Hippocampal formation (tissue), 2 donors: Measurements from ENCODE around the gene COPE.
"Not testable (repeated sequence)": the region's sequence is repeated elsewhere in the genome, so short reads cannot be mapped to it uniquely, and the experiment has no call there.

Experiments used
- DNase-seq, 2 donors: peaks; one replicate each; lab custom pipeline; 2025; lab: John Stamatoyannopoulos, UW

COPE gene

GRCh38 chr19:18908917-18909619 is 10.1 kb downstream of the COPE start:
- no peak for DNase-seq

GRCh38 chr19:18906605-18907519 is 12.3 kb downstream of the COPE start:
- DNase-seq, result peak; percentile 80 to 84

DNA sequence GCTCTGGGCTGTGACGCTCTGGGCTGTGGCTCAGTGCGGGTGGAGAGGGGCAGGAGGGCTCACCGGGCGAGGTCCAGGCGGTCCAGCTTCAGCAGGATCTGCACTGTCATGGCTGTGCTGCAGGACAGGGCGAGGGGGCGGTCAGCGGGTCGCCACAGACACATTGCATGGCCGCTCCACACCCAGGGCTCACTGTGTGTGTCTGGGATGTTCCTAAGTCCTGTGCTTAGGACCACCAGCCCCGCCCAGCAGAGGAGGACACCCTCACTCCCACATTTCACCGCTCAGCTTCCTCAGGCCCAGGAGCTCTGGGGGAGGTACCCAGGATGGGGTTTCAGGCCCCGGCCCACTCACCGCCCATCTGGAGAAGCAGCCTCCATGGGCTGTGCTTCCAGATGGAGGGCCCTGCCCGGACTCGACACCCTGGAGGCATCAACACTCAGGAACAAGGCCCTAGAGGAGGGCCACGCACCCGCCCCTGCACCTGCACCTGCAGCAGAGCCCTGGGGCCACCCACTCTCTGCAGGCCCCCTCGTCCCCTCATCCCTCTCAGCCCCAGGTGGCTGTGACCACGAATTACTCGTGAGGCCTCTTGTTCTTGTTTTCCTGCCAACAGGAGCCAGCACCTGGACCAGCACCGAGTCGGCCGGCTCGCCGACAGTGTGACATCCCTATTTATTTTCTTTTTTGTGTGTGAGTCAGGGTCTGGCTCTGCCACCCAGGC is 13.5 kb downstream of the COPE start:
- DNase-seq, result no peak

DNA sequence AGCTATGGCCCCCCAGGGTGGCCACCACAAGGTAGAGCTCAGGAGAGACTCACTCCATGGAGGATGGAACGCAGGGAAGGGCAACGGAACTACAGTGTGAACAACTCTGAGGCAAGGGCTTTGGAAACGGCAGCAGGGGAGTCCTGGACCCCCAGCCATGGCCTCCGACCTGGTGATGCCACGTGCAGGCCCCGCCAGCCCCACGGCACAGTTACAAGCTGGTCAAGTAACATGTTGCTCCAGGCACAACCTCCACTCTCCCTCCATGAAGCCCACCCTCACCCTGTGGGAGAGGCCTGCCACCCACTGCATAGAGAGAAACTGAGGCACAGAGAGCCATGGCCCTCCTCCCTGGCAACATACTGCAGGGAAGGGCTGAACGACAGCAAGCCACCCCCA is 14.1 kb downstream of the COPE start:
- no peak for DNase-seq

DNA sequence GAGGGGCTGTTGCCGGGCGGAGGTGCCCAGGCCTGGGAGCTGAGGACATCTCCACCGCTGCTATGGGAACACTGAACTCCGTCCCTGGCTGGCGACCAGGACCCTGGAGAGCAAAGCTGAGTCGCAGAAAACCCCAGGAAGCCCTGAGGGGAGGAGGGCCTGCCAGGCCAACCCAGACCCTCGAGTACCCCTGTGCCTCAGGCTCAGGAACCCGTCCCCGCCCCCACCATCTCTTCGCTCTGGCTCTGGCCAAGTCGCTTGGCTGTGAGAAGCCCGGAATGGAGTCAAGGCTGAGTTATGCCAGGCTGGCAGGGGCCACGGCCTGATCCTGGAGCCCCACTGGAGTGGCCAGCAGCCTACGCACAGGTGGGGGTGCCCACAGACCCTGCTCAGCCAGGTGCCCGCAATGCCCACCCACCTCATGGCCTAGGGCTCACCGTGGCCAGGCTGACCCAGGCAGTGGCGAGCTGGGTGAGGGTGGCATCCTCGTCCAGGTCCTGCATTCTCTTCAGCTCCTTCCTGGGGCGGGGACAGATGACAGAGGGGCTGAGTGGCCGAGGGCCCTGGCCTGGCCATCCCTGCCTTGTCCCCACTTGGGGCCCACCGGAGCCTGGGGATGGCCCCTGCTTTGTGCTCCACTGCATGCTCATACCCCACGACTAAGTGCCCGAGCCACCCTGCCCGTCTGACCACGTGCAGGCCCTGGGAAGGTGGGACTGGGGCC is 14.7 kb downstream of the COPE start:
- peak; percentile 36 to 40 for DNase-seq

DNA sequence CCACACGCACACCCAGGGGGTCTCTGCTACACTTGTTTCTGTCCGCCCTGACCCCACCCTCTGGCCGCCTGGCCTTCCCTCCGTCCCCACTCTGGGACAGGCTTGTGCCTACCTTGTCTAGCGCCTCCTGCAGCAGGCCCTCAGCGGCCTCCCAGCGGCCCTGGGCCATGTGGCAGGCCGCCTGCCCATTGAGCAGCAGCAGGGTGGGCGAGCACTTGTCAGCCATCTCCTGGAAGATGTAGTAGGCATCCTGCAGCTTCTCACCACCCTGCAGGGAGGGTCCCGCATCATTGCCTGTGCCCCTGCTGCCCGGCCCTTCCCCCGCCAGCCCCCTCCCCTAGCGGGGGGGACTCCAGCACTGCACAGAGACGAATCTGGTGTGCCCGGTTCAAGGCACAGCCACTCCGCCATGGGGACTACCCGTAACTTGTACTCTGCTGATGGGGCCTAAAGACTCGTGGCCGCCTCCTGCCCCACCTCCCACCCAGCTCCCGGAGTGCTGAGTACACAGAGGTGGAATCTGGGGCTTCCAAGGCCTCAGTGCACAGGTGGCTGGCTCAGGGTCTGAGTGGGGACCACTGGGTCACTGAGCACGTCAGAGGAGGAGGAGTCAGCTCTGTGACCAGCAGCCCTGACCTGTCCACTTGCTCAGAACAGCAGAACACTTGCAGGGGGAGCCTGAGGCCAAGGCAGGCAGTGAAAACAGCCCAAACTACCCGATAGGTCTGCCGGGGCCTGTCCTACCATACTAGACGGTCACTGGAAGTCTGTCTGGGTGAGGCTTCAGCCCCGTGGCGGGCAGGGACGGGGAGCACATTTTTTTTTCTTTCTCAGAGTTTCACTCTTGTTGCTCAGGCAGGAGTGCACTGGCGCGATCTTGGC is 15.8 kb downstream of the COPE start:
- DNase-seq, result no peak

GRCh38 chr19:18902519-18902918 is 16.7 kb downstream of the COPE start:
- DNase-seq, result not testable (repeated sequence)

DNA sequence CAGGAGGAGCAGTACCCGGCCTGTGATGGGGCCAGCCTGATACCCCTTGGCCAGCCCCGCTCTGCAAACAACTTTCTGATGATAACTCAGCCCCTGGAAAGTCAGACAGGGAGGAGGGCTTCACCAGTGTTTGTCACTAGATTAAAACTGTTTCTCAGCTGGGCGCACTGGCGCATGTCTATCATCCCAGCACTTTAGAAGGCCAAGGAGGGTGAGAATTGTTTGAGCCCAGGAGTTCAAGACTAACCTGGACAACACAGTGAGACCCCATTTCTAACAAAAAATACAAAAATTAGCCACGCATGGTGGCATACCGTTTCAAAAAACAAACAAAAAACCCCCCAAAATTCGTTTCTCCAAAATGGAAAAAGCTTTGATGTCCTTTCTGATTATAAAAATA is 17.7 kb downstream of the COPE start:
- DNase-seq, result no peak

DNA sequence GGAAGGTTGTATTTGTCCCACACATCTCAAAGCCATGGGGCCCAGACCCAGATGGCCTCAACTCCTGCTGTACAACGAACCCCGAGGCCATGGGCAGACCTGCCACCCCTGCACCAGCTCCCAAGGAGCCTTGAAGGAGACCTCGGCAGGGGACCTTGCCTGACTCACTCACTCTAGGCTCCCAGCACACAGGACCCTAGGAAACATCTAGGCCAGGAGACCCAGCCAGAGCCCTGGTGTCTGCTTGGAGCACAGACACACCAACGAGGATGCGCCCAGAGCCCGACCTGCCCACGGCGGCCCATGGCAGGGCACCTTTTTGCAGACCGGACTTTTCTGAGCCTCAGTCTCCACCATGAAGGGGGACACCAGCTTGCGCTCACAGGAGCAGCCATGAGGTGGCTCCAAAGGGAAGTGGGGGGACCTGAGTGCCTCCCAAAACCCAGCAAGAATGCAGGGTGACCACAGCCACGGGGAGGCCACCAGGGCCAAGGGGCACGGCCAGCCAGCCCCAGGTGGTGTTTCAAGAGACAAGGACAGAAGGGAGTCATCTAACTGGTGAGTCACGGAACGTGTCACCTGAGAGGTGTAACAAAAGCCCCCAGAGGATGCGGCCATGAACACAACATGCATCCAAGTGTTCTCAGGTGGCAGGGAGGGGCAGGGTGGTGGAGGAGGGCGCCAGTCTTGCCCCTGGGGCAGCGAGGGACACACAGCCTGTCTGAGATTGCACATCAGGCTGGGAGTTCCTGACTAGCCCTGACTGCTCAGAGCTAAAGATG is 18.3 kb downstream of the COPE start:
- DNase-seq, result no peak

DNA sequence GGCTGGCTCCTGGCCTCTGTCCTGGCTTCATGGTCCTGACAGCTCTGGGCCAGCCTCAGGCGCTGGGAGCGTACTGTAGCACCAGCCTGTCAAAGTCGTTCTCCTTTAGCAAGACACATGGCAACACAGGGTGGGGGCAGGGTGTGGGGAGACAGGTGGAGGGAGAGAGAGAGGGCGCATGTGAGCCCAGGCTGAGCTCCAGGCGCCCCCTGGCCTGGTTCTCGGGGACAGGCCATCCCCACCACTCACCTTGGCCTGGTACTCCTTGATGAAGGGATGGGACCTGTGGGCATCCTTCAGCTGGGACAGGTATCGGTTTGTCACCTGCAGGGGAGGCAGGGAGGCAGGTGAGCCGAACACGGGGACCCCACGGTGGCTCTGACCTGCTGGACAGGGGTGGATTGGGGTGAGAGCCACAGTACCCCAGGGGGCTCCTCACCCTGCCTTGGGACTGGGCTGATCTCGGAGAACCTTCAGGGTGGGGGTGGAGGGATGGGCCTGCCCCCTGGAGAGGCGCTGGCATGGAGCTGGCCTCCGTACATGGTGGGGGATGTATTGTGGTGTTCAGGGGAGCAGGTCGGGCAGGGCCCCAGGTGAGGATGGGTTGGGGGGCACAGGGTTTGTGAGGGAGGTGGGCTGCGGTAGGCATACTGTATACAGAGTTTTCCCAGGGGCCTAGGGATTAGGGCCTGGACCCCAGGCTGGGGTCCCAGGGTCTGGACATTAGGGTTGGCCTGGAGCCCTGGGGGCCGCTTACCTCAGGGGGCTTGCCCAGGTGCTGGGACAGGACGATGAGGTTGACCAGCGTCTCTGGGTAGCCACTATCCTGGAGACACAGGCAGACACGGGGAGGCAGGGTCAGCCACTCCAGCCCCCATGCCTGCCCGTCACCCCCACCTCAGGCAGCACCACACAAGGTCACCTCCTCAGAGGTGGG is 19.3 kb downstream of the COPE start:
- DNase-seq, result no peak

- no peak for DNase-seq
These were observed 20.4 kb downstream of the COPE start for GRCh38 chr19:18898607-18899408.

DNA sequence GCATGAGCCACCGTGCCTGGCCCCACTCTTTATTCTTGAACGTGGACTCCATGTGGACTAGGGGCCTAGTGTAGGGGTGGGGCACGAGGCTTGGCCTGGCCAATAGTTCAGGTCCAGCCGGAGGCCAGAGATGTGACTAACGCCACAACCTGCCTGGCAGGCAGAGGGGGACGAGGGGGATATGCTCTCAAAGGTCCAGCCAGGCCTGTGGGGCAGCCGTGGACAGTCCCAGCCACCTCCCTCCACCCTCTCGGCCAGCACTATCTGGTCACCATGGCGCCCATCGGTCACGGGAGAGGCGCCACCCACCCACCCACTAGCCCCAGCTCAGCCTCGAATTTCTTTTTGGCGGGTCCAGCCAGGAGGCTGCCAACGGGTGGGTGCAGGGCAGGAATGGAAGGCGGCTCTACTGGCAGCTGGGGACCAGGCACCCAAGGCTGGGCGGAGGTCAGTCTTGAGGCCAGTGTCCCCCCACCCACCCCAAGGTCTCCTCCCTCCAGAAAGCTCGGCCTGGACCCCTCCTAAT is 21.0 kb downstream of the COPE start:
- no peak for DNase-seq

DNA sequence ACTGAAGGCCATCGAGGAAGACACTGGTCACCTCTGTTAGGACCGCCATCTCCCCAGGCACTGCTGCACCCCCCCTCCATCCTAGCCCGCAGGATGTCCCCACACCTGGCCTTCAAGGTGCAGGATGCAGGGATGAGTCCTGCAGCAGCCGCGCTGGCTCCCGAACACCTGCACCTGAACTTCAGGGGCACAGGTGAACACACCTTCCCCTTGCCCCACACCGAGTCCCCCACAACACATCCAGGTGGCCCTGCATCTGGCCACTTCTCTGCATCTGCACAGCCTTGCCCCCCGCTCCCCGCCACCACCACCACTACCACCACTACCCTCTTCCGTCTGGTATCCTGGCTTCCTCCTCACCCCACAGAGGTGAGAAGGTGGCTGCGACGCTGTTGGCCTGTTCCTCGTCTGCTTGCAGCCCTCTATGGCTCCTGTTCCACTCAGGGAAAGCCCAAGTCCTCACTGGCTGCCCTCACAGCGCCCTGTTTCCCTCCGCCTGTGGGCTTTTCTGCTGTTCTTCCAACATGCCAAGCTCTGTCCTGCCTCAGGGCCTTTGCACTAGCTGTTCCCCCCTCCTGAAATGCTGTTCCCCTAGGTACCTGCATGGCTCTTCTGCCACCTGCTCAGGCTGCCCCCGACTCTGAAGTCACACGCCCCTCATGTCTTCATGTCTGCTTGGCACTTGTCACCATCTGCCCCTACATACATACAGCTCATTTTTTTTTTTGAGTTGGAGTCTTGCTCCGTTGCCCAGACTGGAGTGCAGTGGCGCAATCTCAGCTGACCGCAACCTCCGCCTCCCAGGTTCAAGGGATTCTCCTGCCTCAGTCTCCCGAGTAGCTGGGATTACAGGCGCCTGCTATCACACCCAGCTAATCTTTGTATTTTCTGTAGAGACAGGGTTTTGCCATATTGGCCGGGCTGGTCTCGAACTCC is 21.8 kb downstream of the COPE start:
- no peak for DNase-seq

DNA sequence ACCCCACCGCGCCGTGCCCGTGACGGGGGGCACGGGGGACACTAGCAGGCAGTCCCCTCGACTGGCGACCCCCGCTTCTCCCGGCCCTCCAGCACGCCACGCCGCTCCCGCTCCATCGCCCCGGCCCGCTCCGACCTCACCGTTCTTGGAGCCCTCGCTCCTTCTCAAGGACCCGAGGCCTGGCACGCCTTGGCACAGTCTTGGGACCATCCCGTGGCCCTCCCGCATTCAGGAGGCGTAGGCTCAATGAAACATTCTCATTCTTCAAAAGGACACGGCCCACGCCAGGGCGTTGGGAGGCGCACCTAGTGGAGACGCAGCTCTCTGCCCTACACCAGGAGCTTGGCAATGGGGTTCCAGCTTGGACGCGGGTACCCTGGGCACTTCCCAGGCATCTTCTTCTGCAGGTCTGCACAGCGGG is 22.8 kb downstream of the COPE start:
- peak in 1 of 2 donors; percentile 19 for DNase-seq

GRCh38 chr19:18895824-18896341 is 23.3 kb downstream of the COPE start, which contains the start of gene CERS1:
CERS1 (minus strand) TSS chr19:18896158; CDS start chr19:18896072, 86 bp downstream.
- DNase-seq, result peak; percentile 22 to 43
